Left renal cortex interstitium (tissue), 4 donors: Measurements from ENCODE around the gene COP1. TPM values are rescaled to one million over a fixed set of nuclear protein-coding genes. Genes with fewer than 3 reads are reported as not detected.

ENCODE experiments used
- DNase-seq, 4 donors: peaks; one replicate each; pipeline ENCODE4 v3.0.0-alpha.2; 2013; ENCODE audit warnings: low read depth in 4 of 4, low spot score in 2 of 4, missing footprints in 1 of 4
- polyA plus RNA-seq, 4 donors: library from polyadenylated mRNA; unstranded; fragments of 120-200 nt; gene quantifications; one replicate each; pipeline ENCODE4 v1.2.1, GENCODE V29; 2013; ENCODE audit not compliant: insufficient read length in 4 of 4

Gene COP1
- polyA plus RNA-seq, 4 donors = 50.6 to 65.5 (median 56.2) TPM

DNA sequence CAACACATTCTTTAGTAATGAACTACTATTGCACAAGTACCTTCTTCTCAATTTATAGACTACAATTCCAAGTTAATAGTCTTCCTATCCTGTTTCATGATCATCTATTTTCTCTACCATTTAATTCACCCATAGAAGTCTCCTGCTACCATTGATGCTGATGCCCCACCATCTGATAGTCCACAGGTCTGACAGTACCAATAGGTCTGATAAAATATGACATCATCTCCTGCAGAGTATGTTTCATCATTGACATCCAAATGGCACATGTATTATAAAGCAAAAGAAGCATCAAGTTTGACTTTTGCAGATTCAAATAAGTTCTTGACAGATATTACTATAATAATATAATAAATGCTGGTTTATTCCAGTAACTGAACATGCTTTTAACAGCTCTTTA lies 5.5 kb downstream of the COP1 start:
- no peak for DNase-seq

DNA sequence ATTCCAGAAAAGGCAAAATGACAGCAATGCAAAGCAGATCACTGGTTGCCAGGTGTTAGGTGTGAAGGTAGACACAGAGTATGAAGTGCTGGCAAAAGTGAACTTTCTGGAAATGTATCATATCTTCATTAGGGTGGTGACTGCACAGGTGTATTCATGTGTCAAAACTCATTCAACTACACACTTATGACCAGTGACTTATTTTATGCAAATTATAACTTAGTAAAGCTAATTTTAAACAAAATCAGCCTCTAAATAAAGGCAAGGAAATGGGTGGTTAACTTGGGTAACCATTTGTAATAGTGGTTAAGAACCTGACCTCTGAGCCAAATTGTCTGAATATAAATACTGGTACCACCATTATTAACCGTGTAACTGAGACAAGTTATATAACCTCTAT lies 7.4 kb downstream of the COP1 start:
- DNase-seq = no peak

DNA sequence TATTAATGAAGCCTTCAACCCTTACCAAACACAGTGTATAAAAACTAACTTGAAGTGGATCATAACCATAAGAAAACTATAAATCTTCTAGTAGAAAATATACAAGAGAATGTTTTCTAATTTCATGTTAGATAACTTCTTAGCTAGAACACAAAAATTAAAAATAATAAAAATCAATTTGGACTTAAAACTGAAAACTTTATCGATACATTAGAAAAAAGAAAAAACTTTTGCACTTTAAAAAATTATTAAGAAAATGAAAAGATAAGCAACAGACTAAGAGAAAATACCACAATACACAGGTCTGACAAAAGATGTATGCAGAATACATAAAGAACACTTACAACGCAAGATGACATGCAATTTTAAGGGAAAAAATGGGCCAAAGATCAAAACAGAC lies 8.7 kb downstream of the COP1 start:
- no peak for DNase-seq

DNA sequence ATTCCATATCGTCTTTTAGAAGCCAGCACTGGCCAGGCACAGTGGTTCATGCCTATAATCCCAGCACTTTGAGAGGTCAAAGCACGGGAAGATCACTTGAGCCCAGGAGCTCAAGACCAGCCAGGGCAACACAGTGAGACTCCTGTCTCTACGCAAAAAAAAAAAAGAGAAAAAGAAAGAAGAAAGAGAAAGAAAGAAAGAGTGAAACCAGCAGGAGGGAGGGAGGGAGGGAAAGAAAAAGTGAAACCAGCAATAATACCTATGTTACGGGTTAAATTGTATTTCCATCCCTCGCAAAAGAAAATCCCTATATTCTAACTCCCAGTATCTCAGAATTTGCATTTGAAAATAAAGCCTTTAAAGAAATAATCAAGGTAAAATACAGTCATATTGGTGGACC lies 10.4 kb downstream of the COP1 start:
- no peak for DNase-seq

DNA sequence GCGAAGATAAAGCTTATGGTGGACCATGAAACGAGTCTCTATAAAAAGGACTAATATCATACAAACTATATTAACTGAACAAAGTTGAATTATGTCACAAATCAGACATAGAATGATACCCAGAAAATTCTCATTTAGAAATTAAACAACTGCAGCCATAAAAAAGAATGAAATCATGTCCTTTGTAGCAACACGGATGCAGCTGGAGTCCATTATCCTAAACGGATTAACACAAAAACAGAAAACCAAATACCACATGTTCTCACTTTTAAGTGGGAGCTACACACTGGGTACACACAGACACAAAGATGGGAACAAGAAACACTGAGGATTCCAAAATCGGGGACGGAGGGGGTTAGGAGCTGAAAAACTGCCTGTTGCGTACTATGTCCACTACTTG lies 11.5 kb downstream of the COP1 start:
- DNase-seq = no peak

GRCh38 chr1:176193663-176194062 lies 13.4 kb downstream of the COP1 start:
- DNase-seq = no peak

DNA sequence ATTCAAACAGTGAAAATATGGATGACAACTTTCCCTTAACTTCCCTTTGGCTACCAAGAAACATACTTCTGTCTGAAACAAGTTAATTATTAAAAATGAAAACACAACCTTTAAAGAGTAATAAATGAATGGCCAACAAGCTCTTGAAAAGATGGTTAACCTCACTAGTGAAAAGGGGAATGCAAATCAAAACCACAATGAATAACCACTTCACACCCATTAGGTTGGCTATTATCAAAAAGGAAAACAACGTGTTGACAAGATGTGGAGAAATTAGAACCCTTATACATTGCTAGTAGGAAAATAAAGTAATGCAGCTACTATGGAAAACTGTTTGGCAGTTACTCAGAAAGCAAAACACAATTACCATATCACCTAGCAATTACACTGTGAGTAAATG lies 14.1 kb downstream of the COP1 start:
- DNase-seq = no peak

GRCh38 chr1:176188604-176189003 lies 18.5 kb downstream of the COP1 start:
- DNase-seq = no peak

DNA sequence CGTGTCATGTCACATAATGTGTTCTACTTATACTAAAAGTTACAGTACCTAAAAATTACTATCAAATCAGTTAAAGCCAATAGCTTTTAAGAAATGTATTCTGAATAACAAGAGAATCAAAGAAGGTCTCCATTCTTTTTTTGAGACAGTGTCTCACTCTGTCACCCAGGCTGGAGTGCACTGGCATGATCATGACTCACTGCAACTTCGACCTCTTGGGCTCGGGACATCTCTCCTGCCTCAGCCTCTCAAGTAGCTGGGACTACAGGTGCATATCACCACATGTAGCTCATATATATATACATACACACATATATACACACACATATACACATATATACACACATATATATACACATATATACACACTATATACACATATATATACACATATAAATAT lies 20.1 kb downstream of the COP1 start:
- DNase-seq = no peak

DNA sequence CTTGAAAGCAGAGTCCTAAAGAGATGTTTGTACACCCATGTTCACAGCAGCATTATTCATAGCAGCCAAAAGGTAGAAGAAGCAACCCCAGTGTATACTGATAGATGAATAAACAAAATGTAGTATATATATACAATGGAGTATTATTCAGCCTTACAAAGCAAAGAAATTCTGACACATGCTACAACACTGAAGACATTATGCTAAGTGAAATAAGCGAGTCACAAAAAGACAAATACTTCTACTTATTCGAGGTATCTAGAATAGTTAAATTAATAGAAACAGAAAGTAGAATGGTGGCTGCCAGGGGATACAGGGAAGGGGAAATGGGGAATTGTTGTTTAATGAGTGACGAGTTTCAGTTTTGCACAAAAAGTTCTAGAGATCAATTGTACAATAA lies 23.5 kb downstream of the COP1 start:
- DNase-seq = no peak

- no peak for DNase-seq
Observed at GRCh38 chr1:176178316-176178715, 28.8 kb downstream of the COP1 start.

- no peak for DNase-seq
Observed at GRCh38 chr1:176177764-176178163, 29.3 kb downstream of the COP1 start.

DNA sequence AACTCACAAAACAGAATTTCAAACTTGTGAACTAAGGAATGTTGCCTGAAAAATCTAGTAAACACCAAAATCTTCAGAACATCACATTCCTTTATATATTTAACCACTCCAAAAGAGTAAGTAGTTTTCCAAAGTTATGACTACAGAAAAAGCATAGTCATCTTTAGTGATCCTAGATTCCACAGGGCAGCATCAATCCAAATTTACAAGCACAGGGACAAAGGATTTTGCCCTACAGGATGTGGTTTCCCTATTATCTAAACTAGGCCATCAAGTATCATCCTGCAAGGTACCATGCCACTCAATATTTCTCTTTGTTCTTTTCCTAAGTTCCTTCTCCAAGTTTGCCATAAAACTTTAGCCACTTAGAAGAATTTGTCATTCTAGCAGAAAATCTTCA lies 33.0 kb downstream of the COP1 start:
- no peak for DNase-seq

DNA sequence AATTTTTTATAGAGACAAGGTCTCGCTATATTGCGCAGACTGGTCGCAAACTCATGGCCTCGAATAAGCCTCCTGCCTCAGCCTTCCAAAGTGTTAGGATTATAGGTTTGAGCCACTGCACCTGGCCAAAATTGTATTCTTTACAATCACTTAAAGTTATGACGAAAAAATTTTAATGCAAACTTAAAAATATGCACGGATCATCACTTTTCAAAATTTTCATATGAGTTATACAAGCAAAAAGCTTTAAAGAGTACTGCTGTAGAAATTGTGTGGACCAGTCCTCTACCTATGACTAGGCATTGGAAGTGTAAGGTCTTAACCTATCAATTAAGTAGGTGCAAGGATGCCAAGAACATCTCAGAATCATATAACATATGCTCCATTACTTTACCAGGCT lies 34.9 kb downstream of the COP1 start:
- DNase-seq = no peak

- DNase-seq = no peak
Observed at GRCh38 chr1:176167210-176167609, 39.9 kb downstream of the COP1 start.

DNA sequence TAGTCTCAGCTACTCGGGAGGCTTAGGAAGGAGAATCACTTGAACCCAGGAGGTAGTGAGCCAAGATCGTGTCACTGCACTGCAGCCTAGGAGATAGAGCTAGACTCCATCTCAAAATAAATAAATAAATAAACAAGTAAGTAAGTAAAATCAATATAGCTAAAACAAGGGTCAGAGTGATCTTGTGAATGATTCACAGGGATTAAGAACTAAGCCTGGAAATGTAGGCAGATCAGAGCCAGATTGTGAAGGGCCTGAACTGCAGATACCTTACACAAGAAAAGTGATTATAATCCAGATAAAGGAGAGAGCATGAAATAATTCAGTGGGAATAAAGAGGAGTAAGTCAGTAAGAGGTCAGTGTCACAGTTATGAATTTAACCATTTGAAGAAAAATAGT lies 41.5 kb downstream of the COP1 start:
- no peak for DNase-seq

DNA sequence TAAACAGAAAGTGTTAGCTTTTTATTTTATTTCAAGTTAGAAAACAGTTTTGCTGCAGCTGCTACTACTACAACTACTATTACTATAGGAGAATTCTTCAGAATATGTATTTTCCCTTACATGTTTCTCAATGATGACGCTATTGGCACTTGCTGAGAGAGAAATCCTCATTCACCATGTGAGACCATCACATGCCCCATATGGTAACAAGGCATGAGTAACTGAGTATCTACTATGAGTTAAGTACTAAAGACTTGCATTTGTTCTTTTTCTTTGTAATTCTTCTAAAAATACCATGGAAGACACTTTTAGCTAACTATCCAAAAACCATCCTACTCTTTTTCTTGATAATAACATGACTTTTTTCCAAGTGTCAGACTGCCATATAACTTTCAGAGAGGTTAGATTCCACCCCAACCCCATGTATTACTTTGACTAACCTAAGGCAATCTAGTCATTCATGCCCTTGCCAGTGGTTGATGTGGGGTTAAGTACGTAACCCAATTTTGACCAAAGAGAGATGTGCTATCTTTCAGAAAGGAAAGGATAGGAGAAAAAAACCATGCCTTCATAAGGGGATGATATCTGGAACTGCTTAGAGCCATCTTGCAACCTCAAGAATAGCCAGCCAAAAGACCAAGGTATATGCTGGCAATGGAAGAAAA lies 42.9 kb downstream of the COP1 start:
- DNase-seq = no peak

DNA sequence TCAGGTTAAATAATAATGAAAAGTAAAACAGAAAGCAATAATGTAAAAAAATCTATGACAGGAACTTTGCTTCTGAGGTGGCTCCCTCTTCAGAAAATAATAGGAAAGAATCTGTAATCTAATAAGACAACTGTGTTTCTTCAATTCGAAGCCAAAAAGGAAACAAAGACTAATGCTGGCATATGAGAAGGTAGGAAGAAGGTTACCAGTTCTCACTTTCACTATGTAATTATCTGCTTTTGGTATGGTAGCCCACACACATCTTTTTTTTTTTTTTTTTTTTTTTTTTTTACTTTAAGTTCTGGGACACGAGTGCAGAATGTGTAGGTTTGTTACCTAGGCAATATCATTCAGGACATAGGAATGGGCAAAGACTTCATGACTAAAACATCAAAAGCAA lies 47.1 kb downstream of the COP1 start:
- DNase-seq = no peak

- DNase-seq = no peak
Observed at GRCh38 chr1:176157995-176158394, 49.1 kb downstream of the COP1 start.

DNA sequence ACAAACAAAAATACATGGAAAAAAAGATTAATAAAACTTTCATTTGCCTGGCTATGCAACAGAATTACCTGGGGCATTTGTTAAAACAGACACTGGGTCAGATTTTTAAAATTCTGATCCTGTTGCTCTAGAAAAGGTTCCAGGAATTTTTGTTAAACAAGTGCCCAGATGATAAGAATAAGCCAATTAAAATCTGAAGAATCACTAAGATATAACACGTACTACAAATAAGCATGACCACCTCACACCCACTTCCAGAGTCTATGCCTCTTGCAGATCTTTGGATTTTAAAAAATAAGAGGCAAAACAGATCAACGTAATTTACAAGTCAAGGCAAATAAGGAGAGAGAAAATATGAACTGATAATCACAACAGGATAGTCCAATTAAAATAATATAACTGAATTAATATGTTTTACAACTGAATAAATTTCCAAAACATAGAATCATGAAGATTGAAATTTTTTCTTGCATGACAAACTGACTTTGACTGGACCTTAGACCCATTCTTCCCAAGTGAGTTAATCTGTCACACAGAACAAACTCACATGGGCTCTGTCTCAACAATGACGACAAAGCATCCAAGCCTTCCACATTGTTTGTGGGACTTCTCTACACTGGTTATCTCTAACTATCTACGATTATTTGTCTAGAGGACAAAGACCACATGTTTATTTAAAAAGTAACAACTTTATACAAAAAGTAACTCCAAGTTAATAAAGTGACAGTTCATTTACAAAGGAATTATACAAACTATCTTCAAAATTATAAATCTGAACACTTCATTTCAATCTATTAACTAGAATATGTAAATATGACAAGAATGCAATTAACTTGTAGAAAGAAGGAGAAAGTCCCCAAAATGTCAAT lies 56.9 kb downstream of the COP1 start:
- DNase-seq = no peak

GRCh38 chr1:176144526-176144925 lies 62.6 kb downstream of the COP1 start:
- no peak for DNase-seq

DNA sequence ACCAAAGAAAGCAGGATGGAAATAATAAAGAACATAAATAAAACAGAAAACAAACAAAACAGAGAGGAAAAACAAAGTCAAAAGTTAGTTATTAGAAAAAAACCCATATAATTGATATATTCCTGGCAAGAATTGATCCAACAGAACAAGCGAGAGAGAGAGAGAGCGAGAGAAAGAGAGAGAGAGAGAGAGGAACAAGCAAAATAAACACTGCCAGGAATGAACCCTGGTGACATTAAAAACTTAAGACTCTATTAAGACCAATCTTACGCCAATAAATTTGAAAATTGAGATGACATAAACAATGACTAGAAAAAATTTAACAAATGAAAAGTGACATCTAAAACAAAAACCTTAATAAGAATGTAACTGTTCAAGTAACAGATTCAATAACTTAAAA lies 64.1 kb downstream of the COP1 start:
- DNase-seq = no peak
